OCI-M1 (cell line): ENCODE results near the gene ATP2B1.
A peak's percentile ranks its signal among the peaks of the same experiment; 100 is the strongest.

Source experiments
- DNase-seq: peaks from one replicate; lab custom pipeline; 2025; lab: John Stamatoyannopoulos, UW

Gene ATP2B1

DNA sequence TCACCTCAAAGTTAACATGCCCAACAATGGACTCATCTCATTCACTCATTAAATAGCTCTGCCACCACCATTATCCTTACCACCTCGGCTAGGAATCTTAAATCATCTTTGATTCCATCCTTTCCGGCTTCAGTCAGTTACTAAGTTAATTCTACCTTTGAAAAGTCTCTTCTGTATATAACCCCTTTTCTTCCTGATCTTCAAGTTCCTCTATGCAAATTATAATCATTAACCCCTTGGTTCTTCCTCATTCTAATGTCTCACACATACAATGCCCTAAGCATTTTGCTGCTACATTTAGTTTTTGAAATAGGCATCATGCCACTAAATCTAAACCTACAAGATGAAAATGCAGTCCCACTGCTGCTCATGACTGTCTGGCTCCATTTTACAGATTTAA is 51.6 kb downstream of the ATP2B1 start:
- peak; percentile 37 for DNase-seq

DNA sequence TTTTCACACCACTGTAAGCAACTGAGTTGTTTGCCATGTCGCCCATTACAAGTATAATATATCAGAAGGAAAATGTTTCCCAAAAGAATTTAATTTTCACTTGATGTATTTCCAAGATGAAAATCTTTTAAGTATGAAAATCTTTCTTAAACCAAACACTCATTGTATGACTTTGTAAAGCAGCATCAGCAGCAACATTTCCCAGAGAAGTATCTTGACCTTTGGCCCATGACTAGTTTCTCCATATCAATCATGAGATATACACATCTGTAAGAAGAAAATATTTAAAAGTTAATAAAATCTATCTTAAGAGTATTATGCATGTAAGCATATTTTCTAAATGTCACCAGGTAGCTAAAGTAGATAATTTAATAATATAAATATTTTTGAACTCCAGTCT is 52.8 kb downstream of the ATP2B1 start:
- no peak for DNase-seq

DNA sequence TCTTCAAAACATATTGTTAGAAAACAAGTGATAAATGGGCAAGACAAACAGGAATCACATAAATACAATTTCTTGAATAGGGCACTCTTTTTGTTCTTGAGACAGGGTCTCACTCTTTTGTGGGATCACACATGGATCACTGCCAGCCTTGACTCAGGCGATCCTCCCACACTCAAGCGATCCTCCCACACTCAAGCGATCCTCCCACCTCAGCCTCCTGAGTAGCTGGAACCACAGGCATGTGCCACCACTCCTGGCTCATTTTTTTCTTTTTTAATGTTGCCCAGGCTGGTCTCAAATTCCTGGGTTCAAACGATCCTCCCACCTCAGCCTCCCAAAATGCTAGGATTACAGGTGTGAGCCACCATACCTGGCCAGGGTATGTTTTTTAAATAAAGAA is 57.4 kb downstream of the ATP2B1 start:
- no peak for DNase-seq

DNA sequence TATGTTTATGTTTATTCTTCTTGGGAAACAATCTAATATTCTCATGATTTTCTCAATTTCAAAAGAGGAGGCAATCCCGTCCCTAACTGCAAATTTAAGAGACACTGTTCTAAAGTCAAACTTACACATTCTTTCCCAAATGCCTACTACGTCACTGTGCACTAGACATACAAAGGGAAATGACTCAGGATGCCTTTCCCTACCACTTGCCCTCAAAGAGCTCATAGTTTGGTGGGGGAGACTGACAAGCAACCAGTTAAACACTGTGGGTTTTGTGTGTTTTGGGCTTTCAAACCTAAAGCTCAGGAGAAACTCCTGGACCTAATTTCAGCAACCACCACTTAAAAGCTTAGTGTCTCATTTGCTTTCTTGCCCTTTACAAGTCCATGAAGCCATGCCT is 58.4 kb downstream of the ATP2B1 start:
- no peak for DNase-seq

DNA sequence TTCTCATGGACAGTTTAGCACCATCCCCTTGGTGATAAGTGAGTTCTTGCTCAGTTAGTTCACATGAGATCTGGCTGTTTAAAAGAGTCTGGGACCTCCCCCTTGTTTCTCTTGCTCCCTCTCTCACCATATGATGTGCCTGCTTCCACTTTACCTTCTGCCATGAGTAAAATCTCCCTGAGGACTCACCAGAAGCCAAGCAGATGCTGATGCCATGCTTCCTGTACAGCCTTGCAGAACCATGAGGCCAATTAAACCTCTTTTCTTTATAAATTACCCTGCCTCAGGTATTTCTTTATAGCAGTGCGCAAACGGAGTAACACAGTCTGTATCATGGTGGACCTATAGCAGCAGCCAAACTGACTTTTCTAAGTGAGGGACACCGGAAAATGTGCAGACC is 58.8 kb downstream of the ATP2B1 start:
- no peak for DNase-seq

DNA sequence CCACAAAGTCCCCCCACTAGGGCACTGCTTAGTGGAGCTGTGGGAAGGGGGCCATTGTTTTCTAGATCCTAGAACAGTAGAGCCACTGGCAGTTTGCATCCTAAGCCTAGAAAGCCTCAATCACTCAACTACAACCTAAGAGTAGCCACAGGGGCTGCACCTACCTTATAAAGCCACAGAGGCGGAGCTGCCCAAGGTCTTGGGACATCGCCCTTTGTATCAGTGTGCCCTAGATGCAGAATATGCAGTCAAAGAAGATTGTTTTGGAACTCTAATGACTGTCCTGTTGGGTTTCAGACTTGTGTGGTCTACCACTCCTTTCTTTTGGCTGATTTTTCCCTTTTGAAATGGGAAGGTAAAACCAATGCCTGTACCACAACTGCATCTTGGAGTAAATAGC is 59.5 kb downstream of the ATP2B1 start:
- DNase-seq: no peak

DNA sequence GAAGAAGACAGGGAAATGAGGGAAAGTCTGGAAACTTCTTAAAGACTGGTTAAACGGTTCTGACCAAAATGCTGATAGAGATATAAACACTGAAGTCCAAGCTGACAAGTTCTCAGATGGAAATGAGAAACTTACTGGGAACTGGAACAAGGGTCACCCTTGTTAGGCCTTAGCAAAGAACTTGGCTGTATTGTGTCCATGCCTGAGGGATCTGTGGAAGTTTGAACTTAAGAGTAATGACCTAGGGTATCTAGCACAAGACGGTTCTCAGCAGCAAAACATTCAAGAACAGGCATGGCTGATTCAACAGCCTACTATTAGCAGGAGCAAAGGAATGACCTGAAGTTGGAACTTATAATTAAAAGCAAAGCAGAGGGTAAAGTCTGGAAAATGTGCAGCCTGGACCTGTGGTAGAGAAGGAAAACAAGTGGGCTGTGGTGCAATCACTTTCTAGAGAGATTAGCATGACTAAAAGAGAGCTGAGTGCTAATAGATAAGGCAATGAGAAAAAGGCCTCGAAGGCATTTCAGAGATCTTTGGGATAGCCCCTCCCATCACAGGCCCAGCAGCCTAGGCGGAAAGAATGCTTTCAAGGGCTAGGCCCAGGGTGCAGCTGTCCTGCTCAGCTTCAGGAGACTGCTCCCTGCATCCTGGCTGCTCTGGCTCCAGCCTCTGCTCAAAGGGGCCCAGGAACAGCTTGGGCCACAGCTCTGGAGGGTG is 60.3 kb downstream of the ATP2B1 start:
- DNase-seq: peak; percentile 49

DNA sequence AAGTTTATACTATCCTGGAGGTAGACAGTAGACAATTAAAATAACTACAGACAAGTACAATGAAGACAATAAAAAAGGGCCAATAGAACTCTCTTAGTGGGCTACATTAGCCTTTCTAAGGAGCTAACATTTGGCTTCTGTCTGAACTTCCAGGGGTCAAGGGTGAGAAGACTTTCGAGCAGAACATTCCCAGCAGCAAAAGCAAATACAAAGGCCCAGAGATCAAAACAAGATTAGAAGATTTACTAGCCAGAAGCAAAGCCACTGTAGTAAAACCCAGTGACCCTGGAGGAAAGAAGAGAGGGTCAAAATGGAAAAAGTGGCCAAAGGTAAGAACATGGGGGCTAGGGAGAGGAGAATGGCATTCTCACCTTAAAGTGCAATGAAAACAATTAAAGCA is 63.2 kb downstream of the ATP2B1 start:
- DNase-seq: no peak

DNA sequence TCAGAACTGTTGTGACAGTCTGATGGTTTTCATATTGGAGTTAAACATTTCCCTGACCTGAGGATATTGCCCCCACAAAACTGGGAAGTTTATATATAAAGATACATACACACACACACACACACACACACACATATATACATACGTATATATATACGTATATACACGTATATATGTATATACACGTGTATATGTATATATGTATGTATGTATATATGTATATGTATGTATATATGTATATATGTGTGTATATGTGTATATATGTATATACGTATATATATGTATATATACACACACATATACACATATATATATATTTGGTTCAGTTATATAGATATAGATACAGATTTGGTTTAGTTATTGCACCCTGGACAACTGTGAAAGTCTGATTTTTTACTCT is 65.7 kb downstream of the ATP2B1 start:
- no peak for DNase-seq

DNA sequence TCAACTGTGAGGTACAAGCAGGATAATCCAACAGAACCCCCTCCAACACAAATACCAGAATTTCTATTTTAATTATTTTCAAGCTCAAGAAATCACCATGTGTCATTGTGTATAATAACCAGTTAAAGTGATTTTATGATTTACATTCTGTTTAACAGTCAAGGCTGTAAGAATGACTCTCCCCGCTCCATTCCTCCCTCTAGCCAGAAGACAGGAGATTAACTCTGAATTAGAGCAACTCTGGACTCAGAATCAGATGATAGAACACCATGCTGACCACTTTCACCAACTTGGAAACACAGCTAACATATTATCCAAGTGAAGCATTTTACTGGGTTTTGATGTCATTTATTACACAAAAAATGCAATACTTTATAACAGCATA is 71.9 kb downstream of the ATP2B1 start:
- no peak for DNase-seq

DNA sequence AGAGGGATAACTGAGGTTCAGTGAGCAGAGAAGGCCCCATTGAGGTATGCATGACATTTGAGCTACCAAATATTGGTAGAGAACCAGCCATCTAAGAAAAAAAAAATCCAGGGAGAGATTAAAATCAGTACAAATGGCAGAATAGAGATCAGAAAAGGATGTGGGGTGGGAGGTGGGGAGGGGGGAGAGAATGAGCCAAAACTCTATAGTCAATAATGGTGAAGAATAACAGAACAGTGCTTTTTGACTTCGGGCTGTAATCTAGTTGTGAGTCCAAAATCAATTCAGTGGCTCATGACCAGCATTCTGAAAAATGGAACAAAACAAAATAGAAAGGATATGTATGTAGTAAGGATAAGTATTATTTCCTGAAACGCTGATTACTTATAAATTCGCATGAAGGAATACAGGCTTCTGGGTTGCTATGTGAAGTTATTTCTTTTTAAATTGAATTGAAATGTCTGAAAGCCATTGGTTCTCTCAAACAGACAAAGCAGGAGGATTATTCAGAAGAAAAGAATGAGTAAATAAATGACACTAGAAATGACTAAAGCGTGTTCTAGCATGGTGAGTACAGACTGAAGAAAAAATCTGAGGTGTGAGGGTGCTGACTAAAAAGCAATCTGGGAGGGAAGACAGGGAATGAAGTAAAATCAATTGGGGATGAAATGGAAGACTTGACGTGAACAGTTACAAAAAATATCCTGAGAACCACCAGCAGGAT is 72.4 kb downstream of the ATP2B1 start:
- DNase-seq: no peak

DNA sequence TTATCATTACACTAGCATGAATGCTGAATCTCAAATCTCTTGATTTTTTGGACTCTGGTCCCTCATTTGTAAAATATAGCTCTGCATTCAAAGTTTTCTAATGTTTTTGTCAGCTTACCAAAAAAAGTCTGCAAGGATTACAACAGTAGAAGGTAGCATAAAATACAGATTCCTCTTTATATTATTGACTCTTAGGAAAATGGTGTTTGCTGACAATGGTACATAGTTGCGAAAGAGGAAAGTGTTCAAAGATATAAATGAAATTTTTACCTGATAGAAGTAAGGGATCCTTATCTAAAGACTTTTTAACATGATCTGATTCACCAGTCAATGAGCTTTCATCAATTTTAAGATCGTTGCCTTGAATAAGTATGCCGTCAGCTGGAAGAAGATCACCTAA is 74.1 kb downstream of the ATP2B1 start:
- DNase-seq: no peak

DNA sequence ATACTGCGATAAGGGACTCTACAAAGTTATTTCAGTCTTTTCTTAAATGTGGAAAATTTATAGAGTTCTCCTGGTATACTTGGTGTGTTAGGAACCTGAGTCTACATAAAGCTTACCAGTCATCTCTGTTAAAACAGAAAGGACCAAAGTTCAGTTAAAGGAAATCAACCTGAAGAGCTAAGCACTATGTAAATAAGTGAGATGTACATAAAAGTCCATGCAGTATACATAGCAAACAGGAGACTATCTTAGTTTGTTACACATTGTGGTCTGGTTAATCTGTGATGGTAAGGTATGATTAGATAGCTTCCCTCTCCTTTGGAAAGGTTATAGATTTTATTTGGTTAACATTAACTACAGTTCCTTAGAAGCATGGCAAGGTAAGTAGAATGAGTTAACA is 75.9 kb downstream of the ATP2B1 start:
- DNase-seq: no peak

DNA sequence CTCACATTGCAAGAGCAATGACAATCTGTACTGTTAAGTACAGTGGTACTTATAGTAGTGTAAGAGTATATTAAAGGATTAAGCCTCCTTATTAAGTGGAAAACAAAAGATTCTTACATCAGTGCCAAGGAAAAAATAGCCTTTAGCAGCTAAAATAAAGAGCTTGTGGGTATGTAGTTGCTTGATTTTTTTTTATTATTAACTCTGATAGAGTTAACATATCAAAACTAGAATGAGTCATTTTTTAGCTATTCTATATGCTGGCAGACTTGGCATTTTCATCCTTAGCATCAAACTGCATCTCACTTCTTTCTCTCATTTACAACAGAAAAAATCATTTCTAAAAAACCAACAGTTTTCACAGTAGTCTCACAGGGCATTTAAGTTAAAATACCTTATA is 86.5 kb downstream of the ATP2B1 start:
- DNase-seq: no peak

DNA sequence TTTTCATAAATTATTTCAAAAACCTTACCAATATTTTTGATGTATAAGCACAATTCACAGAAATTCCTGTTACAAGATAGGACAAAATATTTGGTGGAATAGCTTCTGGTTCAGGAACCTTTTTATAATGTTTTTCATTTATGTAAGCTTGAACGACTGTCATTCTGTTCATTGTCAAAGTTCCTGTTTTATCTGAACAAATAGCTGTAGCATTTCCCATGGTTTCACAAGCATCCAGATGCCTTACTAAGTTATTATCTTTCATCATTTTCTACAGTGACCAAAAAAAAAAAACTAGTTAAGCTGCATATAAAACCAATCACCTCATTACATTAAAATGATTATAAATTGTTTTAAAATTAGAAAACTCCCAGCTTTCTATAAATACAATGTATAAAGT is 87.1 kb downstream of the ATP2B1 start:
- DNase-seq: no peak

DNA sequence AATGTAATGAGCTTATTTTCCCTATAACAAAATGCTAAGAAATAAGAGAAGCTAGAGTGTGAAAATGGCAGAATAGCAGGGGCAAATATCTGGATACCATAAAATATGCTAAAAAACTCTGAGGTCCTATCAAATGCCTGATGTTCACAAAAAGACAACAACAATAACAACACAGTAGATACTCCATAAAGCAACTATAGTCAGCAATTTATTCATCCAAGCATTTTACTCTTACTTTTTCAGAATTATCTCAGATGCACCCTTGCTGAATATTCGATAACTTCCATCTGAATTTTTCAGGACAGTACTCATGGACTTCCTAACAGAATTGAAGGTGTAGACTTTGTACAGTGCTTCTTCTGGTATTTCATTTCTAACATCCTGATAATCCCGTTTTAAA is 88.9 kb downstream of the ATP2B1 start:
- DNase-seq: no peak

DNA sequence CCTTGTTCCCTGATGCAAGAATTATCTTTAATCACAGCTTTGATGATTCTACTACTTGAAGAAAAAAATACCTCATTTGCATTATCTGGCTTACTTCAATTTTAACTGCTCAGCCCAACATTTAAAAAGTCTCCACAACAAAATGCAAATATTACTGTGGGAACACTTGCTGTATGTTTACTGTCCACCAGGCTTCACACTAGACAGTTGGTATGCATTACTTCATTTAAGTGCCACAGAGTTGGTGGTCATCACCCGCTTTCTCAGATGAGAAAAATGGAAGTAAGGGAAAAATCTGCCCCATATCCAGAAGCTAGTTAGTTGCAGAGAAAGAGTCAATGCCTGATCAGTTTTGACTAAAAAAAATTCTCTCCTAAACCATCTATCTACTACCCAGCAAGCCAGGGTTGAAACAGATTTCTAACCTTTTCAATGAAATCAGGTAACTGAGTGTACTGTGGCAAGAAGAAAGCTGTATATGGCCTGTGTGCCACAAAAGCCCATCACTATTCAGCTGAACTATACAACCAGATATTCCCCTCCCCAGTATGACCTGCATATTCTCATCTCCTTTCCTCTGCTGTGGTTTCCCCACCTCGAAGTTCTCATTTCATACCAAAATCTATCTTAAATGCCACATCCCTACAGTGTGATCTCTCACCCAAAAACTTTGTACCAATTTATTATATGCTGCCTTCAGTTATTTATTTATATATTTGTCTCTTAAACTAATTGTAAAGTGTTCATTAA is 90.3 kb downstream of the ATP2B1 start:
- peak; percentile 19 for DNase-seq

DNA sequence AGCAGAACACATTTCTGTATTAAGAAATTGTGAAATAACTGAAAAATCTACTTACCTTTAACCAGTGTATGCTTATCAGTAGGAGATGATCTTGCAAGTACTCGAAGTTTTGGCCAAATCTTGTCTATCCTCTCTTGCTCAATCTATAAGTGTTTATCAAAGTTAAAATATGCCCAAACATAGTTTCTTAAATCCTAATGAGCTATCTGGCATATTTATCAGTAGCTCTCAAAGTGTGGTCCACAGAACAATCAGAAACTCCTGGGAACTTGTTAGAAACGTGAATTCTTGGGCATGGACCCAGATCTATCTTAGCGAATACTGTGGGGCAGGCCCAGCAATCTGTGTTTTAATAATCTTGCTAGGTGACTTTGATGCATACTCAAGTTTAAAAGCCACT is 98.3 kb downstream of the ATP2B1 start:
- DNase-seq: no peak

DNA sequence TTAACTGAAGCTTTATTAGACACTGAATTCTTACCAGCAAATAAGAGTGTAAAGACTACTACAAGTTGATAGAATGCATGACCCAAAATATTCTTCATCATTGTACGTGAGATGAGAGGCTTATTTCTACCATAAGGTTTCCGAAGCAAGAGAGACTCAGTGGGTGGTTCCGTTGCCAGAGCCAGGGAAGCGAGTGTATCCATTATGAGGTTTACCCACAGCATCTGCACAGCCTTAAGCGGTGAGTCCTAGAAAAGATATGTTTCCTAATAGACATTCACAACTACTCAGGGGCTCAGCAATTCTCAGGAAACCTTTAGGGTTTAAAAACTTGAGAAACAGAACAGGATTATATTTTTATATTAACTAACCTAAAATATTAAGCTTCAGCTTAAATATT is 105.0 kb downstream of the ATP2B1 start:
- DNase-seq: no peak

DNA sequence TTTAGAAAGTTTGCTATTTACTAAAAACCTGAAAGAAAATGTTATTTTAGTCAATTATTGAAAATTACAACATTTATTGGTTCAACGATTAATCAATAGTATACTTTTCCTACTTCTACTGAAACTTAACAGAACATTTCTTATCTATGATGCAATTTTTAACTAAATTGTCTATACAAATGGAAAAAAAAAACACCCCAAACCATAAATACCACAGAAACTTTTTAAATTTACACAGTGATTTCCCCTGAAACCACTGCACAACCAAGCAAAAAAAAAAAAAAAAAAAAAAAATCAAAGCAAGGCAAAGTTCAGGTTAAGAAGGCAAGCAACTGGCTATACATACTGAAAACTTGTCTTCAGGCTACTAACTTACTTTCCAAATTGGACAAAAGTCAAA is 110.9 kb downstream of the ATP2B1 start:
- DNase-seq: no peak

DNA sequence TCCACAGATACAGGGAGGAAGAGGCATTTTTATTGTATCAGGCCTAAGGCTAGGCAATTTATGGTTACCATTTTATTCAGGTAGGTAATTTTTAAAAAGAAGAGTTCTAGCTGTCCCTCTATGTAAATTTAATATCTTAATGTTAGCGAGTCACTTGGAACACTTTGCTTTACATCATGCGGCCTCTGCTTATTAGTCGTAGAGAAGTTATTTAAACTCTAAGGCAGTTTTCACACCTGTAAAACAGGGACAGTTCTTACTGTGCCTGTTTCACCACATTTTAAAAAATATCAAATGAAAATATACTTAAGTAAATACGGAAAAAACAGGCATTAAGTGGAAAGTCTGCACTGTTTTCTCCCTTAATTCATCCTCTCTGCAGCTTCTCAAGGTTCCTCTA is 111.4 kb downstream of the ATP2B1 start:
- no peak for DNase-seq

DNA sequence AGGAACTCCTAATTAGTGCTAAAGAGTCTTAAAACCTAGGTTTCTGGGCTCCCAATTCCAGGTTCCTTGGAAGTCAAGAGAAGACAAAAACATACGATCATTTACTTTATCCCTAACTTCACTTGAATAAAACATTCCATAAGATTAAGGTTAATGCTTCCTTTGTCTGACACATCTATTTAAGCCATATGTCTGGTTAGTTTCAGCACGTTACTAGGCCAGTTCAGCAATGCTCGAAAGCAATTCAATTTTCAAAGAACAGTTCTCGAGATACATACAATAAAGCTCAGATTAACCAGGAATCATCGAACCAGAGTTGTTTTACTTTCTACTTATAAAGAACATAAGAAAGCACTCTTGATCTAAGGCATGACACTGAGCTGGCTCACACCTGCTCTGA is 114.8 kb downstream of the ATP2B1 start:
- DNase-seq: no peak

DNA sequence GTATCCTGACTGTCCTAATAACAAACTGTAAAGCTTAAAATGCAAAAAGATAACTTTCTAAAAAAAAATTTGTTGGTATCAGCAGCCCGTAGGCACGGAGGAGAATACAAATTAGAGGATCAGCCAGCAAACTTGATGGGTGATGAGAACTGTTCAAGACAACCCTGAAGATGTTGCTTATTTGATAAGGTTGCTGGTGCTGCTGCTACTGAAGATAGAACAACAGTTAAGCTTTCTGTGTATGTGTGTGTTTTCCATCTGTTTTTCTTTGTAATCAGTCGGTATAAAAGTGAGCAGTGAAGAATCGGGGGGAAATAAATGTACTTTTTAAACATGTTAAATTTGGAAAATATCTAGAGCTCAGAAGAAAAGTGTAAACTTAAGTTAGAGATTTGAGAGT is 115.4 kb downstream of the ATP2B1 start:
- DNase-seq: peak; percentile 24
